K562 (cell line): Measurements from ENCODE around the gene RGS9. TPM values are rescaled to one million over a fixed set of nuclear protein-coding genes. Genes with fewer than 3 reads are reported as not detected.

Experiments
- ATAC-seq: fragments of 200-7000 bp; cut with Tn5 transposase; 3 replicates; pipeline ENCODE4 v1.9.1; 2020; ENCODE audit warnings: moderate library complexity
- BruUV-seq: library from RNA; stranded (reverse); fragments of 400-500 nt; replicated peaks from 2 replicates; lab custom pipeline; 2021; lab: Mats Ljungman, UMichigan
- CTCF ChIA-PET: fragments of 300-600 bp; formaldehyde crosslinking; extraction: SDS; loops from one replicate; lab custom pipeline; 2021; ENCODE audit warnings: low intra/inter-chr PET ratio; lab: Yijun Ruan, JAX
- POLR2A ChIA-PET: fragments of 300-600, 350-650 bp; sonication (Branson Sonifier 250); formaldehyde crosslinking; extraction: SDS; loops from one replicate; lab custom pipeline; 2021; ENCODE audit warnings: antibody characterized with exemption, inconsistent platforms; lab: Yijun Ruan, JAX
- DNase-seq, 4 experiments: peaks; one replicate each; pipeline versions ENCODE4 v3.0.0 to v3.0.0-alpha.2; 2011 to 2018; ENCODE audit warnings: low spot score in 3 of 4, mixed read lengths in 3 of 4; ENCODE audit errors: extremely low read depth in 1 of 4
- FAIRE-seq: peaks from 2 replicates; lab custom pipeline; 2011; peaks lifted over from hg19 to GRCh38; lab: Jason Lieb, UNC
- H2AFZ ChIP-seq: 2 replicates; pipeline ENCODE4 v1.6.0; 2011; ENCODE audit warnings: low read depth, low read length, control low read depth, inconsistent platforms
- H3K27ac ChIP-seq: fragments of 200-600 bp; 3 replicates; pipeline ENCODE4 v1.8.0; 2011; ENCODE audit warnings: low read depth, mild to moderate bottlenecking, control low read depth, inconsistent platforms, low read length, moderate library complexity, mixed read lengths; ENCODE audit errors: extremely low read depth
- H3K27me3 ChIP-seq, 2 experiments: fragments of 300-600 bp in 1 of 2; 2 replicates in 1 of 2; 3 replicates in 1 of 2; pipeline versions ENCODE4 v1.6.0 to v1.8.0; 2011; ENCODE audit warnings: inconsistent platforms in 2 of 2, low read length in 2 of 2, mild to moderate bottlenecking in 1 of 2, mixed read lengths in 1 of 2, moderate library complexity in 1 of 2; ENCODE audit not compliant: control insufficient read depth in 2 of 2, insufficient read depth in 2 of 2
- H3K36me3 ChIP-seq: fragments of 300-600 bp; 3 replicates; pipeline ENCODE4 v1.8.0; 2011; ENCODE audit warnings: mild to moderate bottlenecking, low read length, inconsistent platforms; ENCODE audit not compliant: control insufficient read depth, insufficient read depth
- H3K4me1 ChIP-seq, 2 experiments: fragments of 200-600 bp in 1 of 2; replicated peaks in 1 of 2; 2 replicates in 1 of 2; 3 replicates in 1 of 2; pipeline versions ENCODE4 v1.5.1 to v1.8.0; 2011; ENCODE audit warnings: inconsistent platforms in 2 of 2, low read length in 2 of 2, mild to moderate bottlenecking in 1 of 2, mixed read lengths in 1 of 2, moderate library complexity in 1 of 2; ENCODE audit not compliant: control insufficient read depth in 2 of 2, insufficient read depth in 2 of 2
- H3K4me2 ChIP-seq: 2 replicates; pipeline ENCODE4 v1.6.1; 2011; ENCODE audit warnings: low read length, control low read depth, inconsistent platforms, mixed read lengths; ENCODE audit not compliant: insufficient read depth
- H3K4me3 ChIP-seq: fragments of 200-600 bp; sonication (generic), shearing (Covaris generic); 2 replicates; pipeline ENCODE4 v1.5.1; 2016; ENCODE audit warnings: control low read depth, inconsistent platforms
- H3K79me2 ChIP-seq: fragments of 200-600 bp; 3 replicates; pipeline ENCODE4 v1.8.0; 2011; ENCODE audit warnings: low read length, inconsistent platforms; ENCODE audit not compliant: control insufficient read depth, insufficient read depth
- H3K9ac ChIP-seq, 2 experiments: 2 replicates each; pipeline versions ENCODE4 v1.6.0 to v1.6.1; 2011; ENCODE audit warnings: low read depth in 2 of 2, low read length in 2 of 2, control low read depth in 1 of 2, inconsistent platforms in 1 of 2, mild to moderate bottlenecking in 1 of 2, mixed read lengths in 1 of 2; ENCODE audit not compliant: insufficient read depth in 1 of 2
- H3K9me1 ChIP-seq: one replicate; pipeline ENCODE4 v1.6.0; 2011; ENCODE audit warnings: inconsistent platforms, mild to moderate bottlenecking, low read length, moderate library complexity; ENCODE audit not compliant: control insufficient read depth, insufficient read depth
- H3K9me3 ChIP-seq: replicated peaks from 2 replicates; pipeline ENCODE4 v1.5.1; 2011; ENCODE audit warnings: low read depth, low read length, inconsistent platforms; ENCODE audit not compliant: control insufficient read depth, insufficient read depth
- H4K20me1 ChIP-seq: replicated peaks from 2 replicates; pipeline ENCODE4 v1.6.1; 2011; ENCODE audit warnings: low read length, inconsistent platforms, mixed read lengths; ENCODE audit not compliant: control insufficient read depth, insufficient read depth
- ARID2 ChIP-seq: fragments of 450-650 bp; IDR thresholded peaks from 2 replicates; pipeline ENCODE4 v1.6.1; 2017; ENCODE audit warnings: antibody characterized with exemption, mild to moderate bottlenecking
- CEBPB ChIP-seq: fragments of 450-650 bp; IDR thresholded peaks from 2 replicates; pipeline ENCODE4 v1.6.1; 2016; ENCODE audit warnings: missing genetic modification characterization, missing compliant biosample characterization
- CEBPG ChIP-seq, 3 experiments: fragments of 200-800 bp in 1 of 3; sonication (Bioruptor generic) in 1 of 3; sonication (generic) in 1 of 3; formaldehyde crosslinking in 1 of 3; IDR thresholded peaks in 2 of 3; conservative IDR thresholded peaks in 1 of 3; 2 replicates each; pipeline versions ENCODE4 v1.6.1 to v1.8.0; 2016 to 2022; ENCODE audit warnings: missing compliant biosample characterization in 2 of 3, missing genetic modification characterization in 2 of 3, mild to moderate bottlenecking in 1 of 3, missing genetic modification reagents in 1 of 3
- ELF1 ChIP-seq: fragments of 200-800 bp; sonication (Bioruptor generic); IDR thresholded peaks from 2 replicates; pipeline ENCODE4 v1.6.1; 2016; ENCODE audit warnings: missing genetic modification characterization, missing compliant biosample characterization
- FOXJ3 ChIP-seq: sonication (generic); formaldehyde crosslinking; IDR thresholded peaks from 2 replicates; pipeline ENCODE4 v1.4.0; 2020; ENCODE audit warnings: mild to moderate bottlenecking, missing genetic modification reagents
- MYC ChIP-seq, 2 experiments: fragments of 250-450 bp in 1 of 2; sonication (Bioruptor Pico) in 1 of 2; IDR thresholded peaks; 2 replicates each; pipeline versions ENCODE4 v1.5.1 to v1.6.1; 2012 to 2021; ENCODE audit warnings: low read depth in 2 of 2, borderline replicate concordance in 1 of 2, improper control_type of control experiment in 1 of 2, low read length in 1 of 2, mild to moderate bottlenecking in 1 of 2, moderate library complexity in 1 of 2
- NFIC ChIP-seq: fragments of 450-650 bp; IDR thresholded peaks from 2 replicates; pipeline ENCODE4 v1.6.1; 2017; ENCODE audit warnings: mild to moderate bottlenecking, inconsistent platforms
- WGBS: fragments of 100-300 bp; shearing (Covaris generic); methylation state at CpG from one replicate; pipeline ENCODE4 v1.1.6; 2016; ENCODE audit warnings: low coverage, mixed read lengths; ENCODE audit not compliant: insufficient coverage; ENCODE audit errors: missing lambda C conversion rate; 5-methylcytosine and 5-hydroxymethylcytosine counted together
- in situ Hi-C: fragments of 300-500 bp; cut with MboI; formaldehyde crosslinking; loops from 4 replicates; pipeline ENCODE4 v1.15.0; 2018; ENCODE audit warnings: inconsistent platforms, mixed read lengths
- intact Hi-C: fragments of 100-400 bp; cut with micrococcal nuclease; formaldehyde crosslinking; loops from 2 replicates; pipeline ENCODE4 v1.14.2; 2022
- polyA plus RNA-seq, 8 experiments: library from polyadenylated mRNA; depleted of rRNA in 4 of 8; stranded (reverse) in 5 of 8; unstranded in 3 of 8; fragments of >200 nt; fragmentation: Nextera tagmentation in 2 of 8; fragmentation: Illumina TruSeq in 1 of 8; extraction: Ambion mirVana in 2 of 8; extraction: Trizol in 1 of 8; gene quantifications; 2 replicates each; pipeline versions ENCODE4 v1.2.1 to v1.2.3, GENCODE V29; 2011 to 2014; ENCODE audit warnings: inconsistent platforms in 1 of 8, missing spikeins in 1 of 8
- total RNA-seq, 7 experiments: library from RNA; depleted of rRNA in 6 of 7; stranded (reverse); fragments of >200 nt in 6 of 7; fragmentation: Illumina TruSeq in 2 of 7; extraction: Trizol in 2 of 7; gene quantifications; 2 replicates each; pipeline versions ENCODE4 v1.2.1 to v1.2.3, GENCODE V29; 2011 to 2021; ENCODE audit warnings: low replicate concordance in 1 of 7

RGS9 gene
- total and polyA plus RNA-seq, 9 of the 15 experiments (the other 6 are each of a cell fraction or from before 2014, with no cell fraction given), result 0.18 to 1.4 (median 0.55) TPM

- FAIRE-seq, result no peak
- no peaks in the 10 kb centered on the region for H4K20me1 ChIP-seq
- no peak overlapping the region for H3K9ac ChIP-seq
- no peak overlapping the region for H3K27ac ChIP-seq
- ChIA-PET POLR2A (no interaction called here), CTCF (no interaction called here)
- no peaks in the 10 kb centered on the region for H3K4me1 ChIP-seq
- 16% methylated on average over 5 of the region's 5 CpGs for WGBS
- no peaks in the 10 kb centered on the region for H3K36me3 ChIP-seq
- no peak for DNase-seq
- no peaks in the 10 kb centered on the region for H3K79me2 ChIP-seq
- no peak for TF ChIP-seq ELF1 (tag)
- TF ChIP-seq FOXJ3 (CRISPR knock-in tag), result no peak
- TF ChIP-seq CEBPG (CRISPR knock-in tag; IDR thresholded peaks at IDR 0.05), result no peak
- peak; percentile 57 to 78 for TF ChIP-seq CEBPG (tag; conservative IDR thresholded peaks at IDR 0.05 in 1 of 2, IDR thresholded peaks at IDR 0.05 in 1 of 2)
- no peak for TF ChIP-seq ARID2
- TF ChIP-seq NFIC, result no peak
- no peak for TF ChIP-seq MYC (IDR thresholded peaks at IDR 0.05; ENCODE audit: low read depth, low read length)
- no peak for TF ChIP-seq MYC (CRISPR knock-in tag; IDR thresholded peaks at IDR 0.05; ENCODE audit: borderline replicate concordance, low read depth)
- TF ChIP-seq CEBPB (tag), result peak; percentile 72; the same call in 1 of the 2 replicates
- intact Hi-C loops, result loop anchor here (10.0 kb wide), 1 partner anchor 889 kb away; no protein-coding TSS in a partner anchor
- no TSS peak for BruUV-seq
- H2AFZ ChIP-seq, result no peak overlapping the region
- ATAC-seq, result no peak
- no peaks in the 10 kb centered on the region for H3K9me3 ChIP-seq
- H3K27me3 ChIP-seq, result no peaks in the 10 kb centered on the region
- in situ Hi-C loops, result loop anchor here (10.0 kb wide), 1 partner anchor 229 kb away; no protein-coding TSS in a partner anchor
- H3K9me1 ChIP-seq, result no peaks in the 10 kb centered on the region
- no peak overlapping the region for H3K4me2 ChIP-seq
- no peak overlapping the region for H3K4me3 ChIP-seq
Observed at GRCh38 chr17:65193305-65193704, 56.1 kb downstream of the RGS9 start.
